OCI-LY3 (cell line): Measurements from ENCODE around the gene ACTN3.

Source experiments
- EZH2phosphoT487 ChIP-seq: fragments of 200-600 bp; shearing (Covaris generic); IDR thresholded peaks from 2 replicates; pipeline ENCODE4 v1.6.1; 2018; ENCODE audit warnings: antibody characterized with exemption, mixed run types, low read depth
- TF ChIP-seq, protein P1 (sequence below): fragments of 200-600, 300-600 bp; sonication (generic); IDR thresholded peaks from 2 replicates; pipeline ENCODE4 v1.5.1; 2014; ENCODE audit warnings: antibody characterized with exemption, low read length, low read depth

DNA sequence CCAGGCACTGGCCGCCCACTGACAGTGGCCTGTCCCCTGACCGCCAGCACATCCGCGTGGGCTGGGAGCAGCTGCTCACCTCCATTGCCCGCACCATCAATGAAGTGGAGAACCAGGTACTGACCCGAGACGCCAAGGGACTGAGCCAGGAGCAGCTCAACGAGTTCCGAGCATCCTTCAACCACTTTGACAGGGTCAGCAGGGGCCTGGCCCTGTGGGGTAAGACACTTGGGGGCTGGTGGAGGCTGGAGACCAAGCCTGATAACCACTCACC is 15.2 kb downstream of the ACTN3 start:
- TF ChIP-seq, protein P1, sequence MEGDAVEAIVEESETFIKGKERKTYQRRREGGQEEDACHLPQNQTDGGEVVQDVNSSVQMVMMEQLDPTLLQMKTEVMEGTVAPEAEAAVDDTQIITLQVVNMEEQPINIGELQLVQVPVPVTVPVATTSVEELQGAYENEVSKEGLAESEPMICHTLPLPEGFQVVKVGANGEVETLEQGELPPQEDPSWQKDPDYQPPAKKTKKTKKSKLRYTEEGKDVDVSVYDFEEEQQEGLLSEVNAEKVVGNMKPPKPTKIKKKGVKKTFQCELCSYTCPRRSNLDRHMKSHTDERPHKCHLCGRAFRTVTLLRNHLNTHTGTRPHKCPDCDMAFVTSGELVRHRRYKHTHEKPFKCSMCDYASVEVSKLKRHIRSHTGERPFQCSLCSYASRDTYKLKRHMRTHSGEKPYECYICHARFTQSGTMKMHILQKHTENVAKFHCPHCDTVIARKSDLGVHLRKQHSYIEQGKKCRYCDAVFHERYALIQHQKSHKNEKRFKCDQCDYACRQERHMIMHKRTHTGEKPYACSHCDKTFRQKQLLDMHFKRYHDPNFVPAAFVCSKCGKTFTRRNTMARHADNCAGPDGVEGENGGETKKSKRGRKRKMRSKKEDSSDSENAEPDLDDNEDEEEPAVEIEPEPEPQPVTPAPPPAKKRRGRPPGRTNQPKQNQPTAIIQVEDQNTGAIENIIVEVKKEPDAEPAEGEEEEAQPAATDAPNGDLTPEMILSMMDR = no peak
- TF ChIP-seq EZH2phosphoT487 = no peak
